Fibroblast of the aortic adventitia (primary cell): Measurements from ENCODE around the gene PIEZO2. TPM values are rescaled to one million over a fixed set of nuclear protein-coding genes. Genes with fewer than 3 reads are reported as not detected.
A peak's percentile ranks its signal among the peaks of the same experiment; 100 is the strongest.

ENCODE experiments used
- DNase-seq: peaks from one replicate; pipeline ENCODE4 v3.0.0-alpha.2; 2010; ENCODE audit warnings: low read depth
- H3K4me3 ChIP-seq: 2 replicates; pipeline ENCODE4 v1.5.1; 2011; ENCODE audit warnings: low read depth, mild to moderate bottlenecking, control low read depth, low read length, moderate library complexity
- total RNA-seq: library from RNA; depleted of rRNA; stranded (reverse); fragments of >200 nt; gene quantifications from 2 replicates; pipeline ENCODE4 v1.2.3, GENCODE V29; 2012; ENCODE audit warnings: low replicate concordance
- TF ChIP-seq, protein P1 (sequence below): IDR thresholded peaks from 2 replicates; pipeline ENCODE4 v1.5.1; 2011; ENCODE audit warnings: mild to moderate bottlenecking, low read length, control low read depth, inconsistent platforms; ENCODE audit not compliant: insufficient read depth

Gene PIEZO2
- total RNA-seq, 1 donor = 1.6 TPM

DNA sequence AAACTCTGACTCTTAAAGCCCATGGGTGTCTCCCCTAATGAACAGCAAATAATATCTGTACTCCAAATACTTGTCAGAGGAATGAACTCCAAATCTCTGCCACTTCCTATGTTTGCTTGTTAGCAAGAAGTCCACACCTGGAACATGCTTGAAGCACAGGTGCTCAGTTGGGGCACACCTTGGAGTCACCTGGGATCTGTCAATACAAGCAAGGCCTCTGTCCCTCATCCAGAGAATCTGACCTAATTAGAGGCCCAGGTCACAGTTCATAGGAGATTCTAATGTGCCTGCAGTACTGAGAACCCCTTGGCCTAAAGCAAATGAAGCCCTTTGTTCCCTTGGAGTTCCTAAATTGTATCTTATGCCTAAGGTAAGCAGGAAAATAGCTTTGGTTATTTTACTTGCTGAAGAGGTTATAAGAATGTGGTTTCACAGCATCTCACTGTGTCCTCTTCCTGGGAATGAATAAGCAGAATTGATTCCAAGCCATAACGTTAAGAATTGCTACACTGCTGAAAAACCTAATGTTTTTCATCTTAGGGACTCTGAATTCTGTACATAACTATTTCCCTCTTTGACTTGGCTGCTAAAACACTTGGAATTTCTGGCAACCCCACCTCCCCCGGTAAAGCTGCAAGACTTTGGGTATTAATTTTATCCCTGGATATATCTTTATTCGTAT, 113.4 kb downstream of the PIEZO2 start:
- TF ChIP-seq, protein P1, sequence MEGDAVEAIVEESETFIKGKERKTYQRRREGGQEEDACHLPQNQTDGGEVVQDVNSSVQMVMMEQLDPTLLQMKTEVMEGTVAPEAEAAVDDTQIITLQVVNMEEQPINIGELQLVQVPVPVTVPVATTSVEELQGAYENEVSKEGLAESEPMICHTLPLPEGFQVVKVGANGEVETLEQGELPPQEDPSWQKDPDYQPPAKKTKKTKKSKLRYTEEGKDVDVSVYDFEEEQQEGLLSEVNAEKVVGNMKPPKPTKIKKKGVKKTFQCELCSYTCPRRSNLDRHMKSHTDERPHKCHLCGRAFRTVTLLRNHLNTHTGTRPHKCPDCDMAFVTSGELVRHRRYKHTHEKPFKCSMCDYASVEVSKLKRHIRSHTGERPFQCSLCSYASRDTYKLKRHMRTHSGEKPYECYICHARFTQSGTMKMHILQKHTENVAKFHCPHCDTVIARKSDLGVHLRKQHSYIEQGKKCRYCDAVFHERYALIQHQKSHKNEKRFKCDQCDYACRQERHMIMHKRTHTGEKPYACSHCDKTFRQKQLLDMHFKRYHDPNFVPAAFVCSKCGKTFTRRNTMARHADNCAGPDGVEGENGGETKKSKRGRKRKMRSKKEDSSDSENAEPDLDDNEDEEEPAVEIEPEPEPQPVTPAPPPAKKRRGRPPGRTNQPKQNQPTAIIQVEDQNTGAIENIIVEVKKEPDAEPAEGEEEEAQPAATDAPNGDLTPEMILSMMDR = no peak
- H3K4me3 ChIP-seq = no peak overlapping the region
- peak; percentile 16 for DNase-seq

DNA sequence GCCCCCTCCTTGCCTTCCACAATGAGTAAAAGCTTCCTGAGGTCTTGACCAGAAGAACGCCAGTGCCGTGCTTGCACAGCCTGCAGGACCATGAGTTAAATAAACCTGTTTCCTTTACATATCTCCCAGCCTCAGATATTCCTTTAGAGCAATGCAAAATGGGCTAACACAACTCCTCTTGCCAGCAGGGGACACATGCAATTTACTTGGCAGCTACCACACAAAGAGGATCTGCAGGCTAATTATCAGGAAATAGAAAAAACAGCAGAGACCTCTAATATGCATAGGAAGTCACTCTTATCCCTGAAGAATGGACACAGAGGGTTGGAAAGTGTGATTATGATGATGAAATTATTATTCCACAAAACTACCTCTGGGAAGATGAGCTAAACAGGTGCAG, 114.0 kb downstream of the PIEZO2 start:
- no peak for DNase-seq
- TF ChIP-seq, protein P1 = no peak

DNA sequence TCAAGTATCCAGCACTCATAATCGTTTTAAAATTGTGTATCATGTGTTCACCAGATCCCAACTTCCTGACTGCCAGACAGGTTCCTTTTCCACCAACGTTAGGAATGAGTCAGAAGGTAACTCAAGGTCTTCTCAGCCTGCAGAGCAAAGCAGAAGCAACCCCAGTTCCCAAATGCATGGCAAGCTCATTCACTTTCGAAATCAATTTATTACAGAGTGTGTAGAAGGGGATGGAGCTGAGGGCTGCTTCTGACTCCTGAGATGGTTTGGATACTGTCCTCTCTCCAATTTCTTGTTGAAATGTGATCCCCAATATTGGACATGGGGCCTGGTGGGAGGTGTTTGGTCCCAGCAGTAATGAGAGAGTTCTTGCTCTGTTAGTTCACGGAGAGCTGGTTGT, 114.5 kb downstream of the PIEZO2 start:
- peak; percentile 18 for DNase-seq
- H3K4me3 ChIP-seq = no peak overlapping the region
- TF ChIP-seq, protein P1 = no peak

More for the DNA sequence above, 114.0 kb downstream of the PIEZO2 start:
- H3K4me3 ChIP-seq = no peak overlapping the region

DNA sequence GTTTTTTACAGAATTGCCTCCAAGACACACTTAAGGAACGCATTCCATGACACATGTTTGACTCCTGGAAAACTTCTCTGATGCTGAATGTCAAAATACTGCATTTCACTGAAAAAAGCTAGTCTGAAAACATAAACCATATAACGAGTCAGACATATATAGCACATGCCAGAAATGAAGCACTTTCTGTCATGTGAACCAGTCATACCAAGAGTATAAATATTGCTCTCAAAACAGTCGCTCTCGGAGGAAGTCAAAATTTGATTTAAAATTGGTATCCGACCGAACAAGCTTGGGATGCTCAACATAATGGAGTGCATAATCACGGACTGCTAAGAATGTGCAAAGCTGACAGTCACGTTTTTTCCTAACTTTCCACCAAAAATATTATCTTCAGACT, 115.9 kb downstream of the PIEZO2 start:
- H3K4me3 ChIP-seq = no peak overlapping the region
- TF ChIP-seq, protein P1 = no peak
- DNase-seq = no peak

DNA sequence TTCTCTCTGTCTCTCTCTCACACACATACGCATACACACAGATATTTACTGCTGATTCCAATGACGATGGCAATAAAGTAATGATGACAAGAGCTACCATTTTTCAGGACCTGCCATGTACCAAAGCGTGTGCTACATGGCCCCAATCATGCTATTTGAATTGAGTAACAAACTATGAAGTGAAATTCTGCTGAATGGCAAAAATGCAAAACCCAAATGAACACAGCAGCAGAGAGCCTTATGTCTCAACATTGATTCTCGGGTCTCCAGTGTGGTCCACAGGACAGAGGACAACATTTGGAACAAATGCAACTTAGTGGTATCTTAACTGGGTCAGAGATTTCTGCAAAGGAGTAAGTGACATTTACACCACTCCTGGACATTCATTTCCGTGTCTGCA, 117.4 kb downstream of the PIEZO2 start:
- TF ChIP-seq, protein P1 = no peak
- DNase-seq = no peak
- H3K4me3 ChIP-seq = no peak overlapping the region

DNA sequence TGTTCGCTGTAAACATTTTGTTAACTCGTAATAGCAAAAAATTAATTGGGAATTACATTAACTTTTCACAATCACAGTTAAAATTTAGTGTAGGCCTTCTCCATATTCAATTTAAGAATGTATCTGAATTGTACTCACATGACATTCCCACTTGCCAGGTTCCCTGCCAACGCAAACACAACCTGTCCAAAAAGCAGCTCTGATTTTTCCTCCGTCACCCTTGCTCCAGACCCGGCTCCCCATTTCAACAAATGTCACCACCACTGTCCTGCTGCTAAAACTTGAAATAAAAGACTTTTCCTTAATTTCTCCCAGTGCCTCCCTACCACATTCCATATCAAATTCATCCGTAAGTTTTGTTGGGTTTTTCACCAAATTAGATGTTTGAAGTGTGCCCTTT, 120.3 kb downstream of the PIEZO2 start:
- H3K4me3 ChIP-seq = no peak overlapping the region
- TF ChIP-seq, protein P1 = no peak
- no peak for DNase-seq

DNA sequence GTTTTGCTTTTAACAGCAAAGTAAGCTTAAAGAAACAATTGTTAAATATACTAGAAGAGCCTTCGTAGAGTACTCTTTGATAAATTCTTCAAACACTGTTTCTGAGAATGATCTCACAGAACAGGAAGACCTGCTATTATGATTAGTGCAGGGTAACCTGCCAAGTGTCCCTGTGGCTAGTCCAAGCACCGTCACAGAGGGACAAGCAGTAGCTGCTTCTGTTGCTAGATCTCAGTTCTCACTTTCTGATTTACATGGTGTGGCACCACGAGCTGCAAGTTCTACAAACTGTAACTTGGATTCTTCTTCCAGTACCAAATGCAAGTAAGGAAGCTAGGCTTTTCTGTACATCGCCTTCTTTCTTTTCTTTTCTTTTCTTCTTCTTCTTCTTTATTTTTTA, 121.5 kb downstream of the PIEZO2 start:
- H3K4me3 ChIP-seq = no peak overlapping the region
- DNase-seq = no peak
- TF ChIP-seq, protein P1 = no peak
